ENCODE measurements around the gene LHX3. TPM values are rescaled to one million over a fixed set of nuclear protein-coding genes. Genes with fewer than 3 reads are reported as not detected.

Gene LHX3
- total RNA-seq, 1 experiment from 2014 or later, result not detected

GRCh38 chr9:136187197-136187596 lies 17.7 kb downstream of the LHX3 start:
- H4K20me1 ChIP-seq (ENCODE audit: low read length), result no peaks in the 10 kb centered on the region
- ATAC-seq (no peak), DNase-seq (no peak)
- no peak overlapping the region for H3K4me3 ChIP-seq (ENCODE audit: low read length)
- H3K9me2 ChIP-seq (replicated peaks; ENCODE audit: low read length), result no peaks in the 10 kb centered on the region
- ChIA-PET CTCF (no interaction called here), POLR2A (ENCODE audit: unreplicated experiment) (no interaction called here)
- no peak overlapping the region for H3K9ac ChIP-seq (ENCODE audit: low read length)
- no peaks in the 10 kb centered on the region for H3K9me3 ChIP-seq (ENCODE audit: low read length)
- H3K27me3 ChIP-seq (ENCODE audit: low read length), result peaks cover 14% of the 10 kb centered on the region
- H3K4me1 ChIP-seq (ENCODE audit: insufficient read depth, low read length), result no peaks in the 10 kb centered on the region
- no TSS peak for BruUV-seq (replicated peaks)
- H3K36me3 ChIP-seq (ENCODE audit: low read depth, low read length), result no peaks in the 10 kb centered on the region
- no peak overlapping the region for H3K27ac ChIP-seq (ENCODE audit: low read length)
- no peak overlapping the region for H3K4me2 ChIP-seq (ENCODE audit: low read length)
- H3K79me2 ChIP-seq (ENCODE audit: low read length), result no peaks in the 10 kb centered on the region
- no peak overlapping the region for H2AFZ ChIP-seq (ENCODE audit: low read length)
- TF ChIP-seq CTCF (conservative IDR thresholded peaks at IDR 0.05; ENCODE audit: low read depth, low read length), result no peak
- TF ChIP-seq EZH2 (IDR thresholded peaks at IDR 0.05; ENCODE audit: low read length, unreplicated experiment), result no peak
- no peak for TF ChIP-seq EZH2phosphoT487 (IDR thresholded peaks at IDR 0.05; ENCODE audit: borderline replicate concordance, low read length)
- intact Hi-C loops (cut with micrococcal nuclease), result no loop called here
- H3F3A ChIP-seq (ENCODE audit: low read length, unreplicated experiment), result no peaks in the 10 kb centered on the region

- no peaks in the 10 kb centered on the region for H3K79me2 ChIP-seq (ENCODE audit: low read length)
- H3K4me1 ChIP-seq (ENCODE audit: insufficient read depth, low read length), result no peaks in the 10 kb centered on the region
- ChIA-PET POLR2A (ENCODE audit: unreplicated experiment) (no interaction called here), CTCF (no interaction called here)
- no peaks in the 10 kb centered on the region for H3K9me2 ChIP-seq (replicated peaks; ENCODE audit: low read length)
- no peak overlapping the region for H2AFZ ChIP-seq (ENCODE audit: low read length)
- no peaks in the 10 kb centered on the region for H3F3A ChIP-seq (ENCODE audit: low read length, unreplicated experiment)
- no peaks in the 10 kb centered on the region for H3K36me3 ChIP-seq (ENCODE audit: low read depth, low read length)
- H3K4me3 ChIP-seq (ENCODE audit: low read length), result no peak overlapping the region
- no peak overlapping the region for H3K9ac ChIP-seq (ENCODE audit: low read length)
- H3K9me3 ChIP-seq (ENCODE audit: low read length), result no peaks in the 10 kb centered on the region
- no peak overlapping the region for H3K27ac ChIP-seq (ENCODE audit: low read length)
- DNase-seq (no peak), ATAC-seq (no peak)
- intact Hi-C loops (cut with micrococcal nuclease), result no loop called here
- H4K20me1 ChIP-seq (ENCODE audit: low read length), result no peaks in the 10 kb centered on the region
- H3K4me2 ChIP-seq (ENCODE audit: low read length), result no peak overlapping the region
- no peak for TF ChIP-seq EZH2 (IDR thresholded peaks at IDR 0.05; ENCODE audit: low read length, unreplicated experiment)
- TF ChIP-seq CTCF (conservative IDR thresholded peaks at IDR 0.05; ENCODE audit: low read depth, low read length), result no peak
- TF ChIP-seq EZH2phosphoT487 (IDR thresholded peaks at IDR 0.05; ENCODE audit: borderline replicate concordance, low read length), result no peak
- peaks cover 9% of the 10 kb centered on the region for H3K27me3 ChIP-seq (ENCODE audit: low read length)
- BruUV-seq (replicated peaks), result no TSS peak
Measured at GRCh38 chr9:136186386-136186785, 18.5 kb downstream of the LHX3 start.

- H3K9me2 ChIP-seq (replicated peaks; ENCODE audit: low read length), result no peaks in the 10 kb centered on the region
- ChIA-PET POLR2A (ENCODE audit: unreplicated experiment) (no interaction called here), CTCF (no interaction called here)
- no peaks in the 10 kb centered on the region for H3K79me2 ChIP-seq (ENCODE audit: low read length)
- intact Hi-C loops (cut with micrococcal nuclease), result no loop called here
- ATAC-seq (no peak; the same call in 1 of the 2 replicates), DNase-seq (no peak)
- H3K9ac ChIP-seq (ENCODE audit: low read length), result no peak overlapping the region
- H2AFZ ChIP-seq (ENCODE audit: low read length), result no peak overlapping the region
- H3K27ac ChIP-seq (ENCODE audit: low read length), result no peak overlapping the region
- no peaks in the 10 kb centered on the region for H3F3A ChIP-seq (ENCODE audit: low read length, unreplicated experiment)
- H4K20me1 ChIP-seq (ENCODE audit: low read length), result no peaks in the 10 kb centered on the region
- no peaks in the 10 kb centered on the region for H3K36me3 ChIP-seq (ENCODE audit: low read depth, low read length)
- no peaks in the 10 kb centered on the region for H3K4me1 ChIP-seq (ENCODE audit: insufficient read depth, low read length)
- no peak overlapping the region for H3K4me3 ChIP-seq (ENCODE audit: low read length)
- BruUV-seq (replicated peaks), result no TSS peak
- no peaks in the 10 kb centered on the region for H3K9me3 ChIP-seq (ENCODE audit: low read length)
- H3K4me2 ChIP-seq (ENCODE audit: low read length), result no peak overlapping the region
- peaks cover 9% of the 10 kb centered on the region for H3K27me3 ChIP-seq (ENCODE audit: low read length)
- TF ChIP-seq EZH2 (IDR thresholded peaks at IDR 0.05; ENCODE audit: low read length, unreplicated experiment) (no peak), CTCF (conservative IDR thresholded peaks at IDR 0.05; ENCODE audit: low read depth, low read length) (no peak), EZH2phosphoT487 (IDR thresholded peaks at IDR 0.05; ENCODE audit: borderline replicate concordance, low read length) (no peak)
Measured at GRCh38 chr9:136185596-136186366, 19.1 kb downstream of the LHX3 start.
